IMR-90 (cell line): ENCODE measurements around the gene FMO5.

ENCODE experiments used
- POLR2A ChIP-seq: IDR thresholded peaks from 2 replicates; pipeline ENCODE4 v1.6.1; 2012; ENCODE audit warnings: mild to moderate bottlenecking, low read depth, low read length
- RAD21 ChIP-seq: IDR thresholded peaks from 2 replicates; pipeline ENCODE4 v1.6.1; 2012; ENCODE audit warnings: low read length, improper control_type of control experiment
- RCOR1 ChIP-seq: IDR thresholded peaks from 2 replicates; pipeline ENCODE4 v1.6.1; 2012; ENCODE audit warnings: mild to moderate bottlenecking, low read length, improper control_type of control experiment; ENCODE audit not compliant: insufficient replicate concordance
- SMC3 ChIP-seq: fragments of 150-350 bp; IDR thresholded peaks from 2 replicates; pipeline ENCODE4 v1.6.1; 2016; ENCODE audit warnings: low read depth, mild to moderate bottlenecking, antibody characterized with exemption, low read length, moderate library complexity

- no peak for TF ChIP-seq RCOR1
- TF ChIP-seq SMC3, result no peak
- TF ChIP-seq POLR2A, result no peak; the same call in 1 of the 2 replicates
- no peak for TF ChIP-seq RAD21
Measured at GRCh38 chr1:147171399-147172167, 53.6 kb downstream of the FMO5 start.
